ENCODE measurements around the gene FBXW7.

The FBXW7 gene

DNA sequence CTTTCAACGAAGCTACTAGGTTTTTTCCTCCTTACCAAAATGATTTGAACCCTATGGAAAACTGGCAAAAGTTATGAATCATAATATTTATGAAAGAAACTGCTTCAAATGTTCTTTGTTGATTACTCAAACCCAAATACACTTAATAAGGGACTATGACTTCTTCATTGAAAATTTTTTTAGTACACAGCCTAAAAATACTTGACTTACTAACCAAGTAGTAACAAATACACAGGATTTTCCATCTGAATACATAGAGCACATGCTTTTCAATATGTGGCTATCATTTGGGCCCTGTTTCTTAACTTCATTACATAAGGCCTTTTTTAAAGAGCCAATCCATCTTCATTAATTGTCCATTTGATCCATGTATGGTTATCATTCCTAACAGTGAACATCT lies 171.5 kb downstream of the FBXW7 start:
- DNase-seq = no peak

- DNase-seq = no peak
Measured at GRCh38 chr4:152363904-152364303, 172.0 kb downstream of the FBXW7 start.

DNA sequence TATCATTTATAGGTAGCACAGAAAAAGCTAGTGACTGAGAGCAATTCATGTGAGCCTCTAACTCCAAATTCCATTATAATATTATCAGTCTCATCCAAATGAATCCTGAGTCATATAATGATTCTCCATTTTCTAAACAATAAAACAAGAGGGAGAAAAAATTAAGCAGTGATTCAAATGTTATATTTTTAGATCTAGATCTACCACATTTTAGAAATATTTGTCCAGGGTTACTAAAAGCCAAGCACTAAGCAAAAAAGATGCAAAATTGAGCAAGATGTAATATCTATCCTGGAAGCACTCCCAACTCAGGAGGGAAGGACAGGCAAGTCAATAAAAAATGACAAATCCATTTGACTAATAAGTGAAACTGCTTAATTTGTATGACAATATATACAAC lies 172.8 kb downstream of the FBXW7 start:
- DNase-seq = peak; percentile 57

GRCh38 chr4:152360045-152360410 lies 175.9 kb downstream of the FBXW7 start:
- DNase-seq = no peak

- DNase-seq = no peak
Measured at GRCh38 chr4:152359208-152360044, 176.5 kb downstream of the FBXW7 start.

DNA sequence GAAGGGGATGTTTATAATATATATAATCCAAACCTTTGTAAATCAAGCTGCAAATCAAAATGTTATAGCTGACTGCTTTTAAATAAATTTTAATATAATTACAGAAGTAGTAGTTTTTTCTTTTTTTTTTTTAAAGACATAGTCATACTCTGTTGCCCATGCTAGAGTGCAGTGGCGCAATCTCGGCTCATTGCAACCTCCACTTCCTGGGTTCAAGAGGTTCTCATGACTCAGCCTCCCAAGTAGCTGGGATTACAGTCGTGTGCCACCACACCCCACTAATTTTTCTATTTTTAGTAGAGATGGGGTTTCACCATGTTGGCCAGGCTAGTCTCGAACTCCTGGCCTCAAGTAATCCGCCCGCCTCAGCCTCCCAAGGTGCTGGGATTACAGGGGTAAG lies 178.7 kb downstream of the FBXW7 start:
- peak; percentile 43 for DNase-seq

GRCh38 chr4:152356428-152357034 lies 179.4 kb downstream of the FBXW7 start:
- DNase-seq = peak; percentile 53

- DNase-seq = peak; percentile 98
Measured at GRCh38 chr4:152352622-152353116, 183.2 kb downstream of the FBXW7 start.

GRCh38 chr4:152352215-152352614 lies 183.7 kb downstream of the FBXW7 start:
- no peak for DNase-seq

DNA sequence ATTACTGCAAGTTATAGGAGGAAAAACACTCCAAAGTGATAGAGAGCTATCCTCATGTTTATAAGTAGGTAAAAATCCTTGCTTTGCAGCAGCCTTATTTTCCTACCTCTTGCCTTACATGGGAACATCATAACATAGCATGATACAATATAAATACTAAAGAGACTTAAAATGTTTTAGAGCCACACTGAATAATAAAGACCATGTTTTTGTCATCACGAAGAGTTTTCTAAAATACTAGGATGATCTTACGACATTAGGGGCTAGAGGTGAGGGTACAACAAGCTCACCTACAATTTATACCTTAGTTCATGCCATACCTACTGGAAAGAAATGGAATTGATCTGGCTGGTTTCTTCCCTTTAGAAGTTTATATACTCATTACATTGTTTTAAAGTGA lies 184.8 kb downstream of the FBXW7 start:
- DNase-seq = no peak

- no peak for DNase-seq
Measured at GRCh38 chr4:152348670-152349069, 187.2 kb downstream of the FBXW7 start.

DNA sequence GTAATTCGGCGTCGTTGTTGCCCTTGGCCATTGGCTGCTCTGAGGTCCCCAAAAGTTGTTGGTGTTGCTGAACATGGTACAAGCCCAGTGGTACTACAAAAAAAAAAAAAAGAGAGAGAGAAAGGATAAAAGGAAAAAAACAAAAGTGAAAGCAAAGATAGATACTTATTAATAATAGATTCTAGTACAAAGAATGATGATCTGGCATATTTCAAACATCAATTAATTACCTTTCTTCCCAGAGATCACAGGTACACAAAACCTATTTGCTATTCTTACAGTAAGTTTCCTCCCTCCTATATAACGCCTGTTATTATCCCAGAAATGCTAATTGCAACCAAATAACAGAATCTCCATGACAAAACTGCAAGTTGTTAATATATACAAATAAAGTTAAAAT lies 188.9 kb downstream of the FBXW7 start:
- DNase-seq = no peak

- DNase-seq = no peak
Measured at GRCh38 chr4:152346526-152346925, 189.4 kb downstream of the FBXW7 start.

GRCh38 chr4:152344001-152344400 lies 191.9 kb downstream of the FBXW7 start:
- DNase-seq = no peak

DNA sequence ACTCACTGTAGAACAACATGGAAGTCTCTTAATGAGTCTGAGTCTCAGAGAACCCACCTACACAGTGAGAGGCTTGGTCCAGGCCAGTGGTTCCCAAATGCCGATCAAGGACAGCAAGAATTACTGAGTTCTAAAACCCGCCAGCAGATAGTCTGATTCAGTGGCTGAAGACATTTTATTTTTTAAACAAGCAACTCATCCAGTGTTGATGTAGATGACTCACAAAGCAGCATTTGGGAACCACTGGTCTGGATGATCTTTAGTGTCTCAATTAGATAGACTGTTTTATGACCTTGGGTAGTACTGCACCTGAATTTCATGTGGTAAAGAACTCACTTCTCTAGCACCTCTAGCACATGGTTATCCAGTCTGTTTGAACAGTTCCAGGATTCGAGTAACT lies 193.6 kb downstream of the FBXW7 start:
- peak; percentile 21 for DNase-seq

GRCh38 chr4:152340818-152341217 lies 195.1 kb downstream of the FBXW7 start:
- DNase-seq = no peak

GRCh38 chr4:152339576-152339975 lies 196.3 kb downstream of the FBXW7 start:
- DNase-seq = no peak

- DNase-seq = no peak
Measured at GRCh38 chr4:152334931-152335330, 201.0 kb downstream of the FBXW7 start.

DNA sequence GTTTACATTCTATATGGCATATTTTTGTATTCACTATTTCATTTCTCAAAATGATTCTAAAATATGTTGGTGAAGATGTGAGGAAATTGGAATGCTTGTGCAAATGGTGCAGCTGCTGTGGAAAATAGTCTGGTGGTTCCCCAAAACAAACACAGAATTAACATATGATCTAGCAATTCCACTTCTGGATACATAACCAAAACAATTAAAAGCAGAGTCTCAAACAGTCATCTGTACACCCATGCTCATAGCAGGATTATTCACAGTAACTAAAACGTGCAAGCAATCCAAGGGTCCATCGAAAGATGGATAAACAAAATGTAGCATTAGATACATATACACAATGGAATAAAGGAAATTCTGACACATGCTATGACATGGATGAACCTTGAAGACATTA lies 204.8 kb downstream of the FBXW7 start:
- no peak for DNase-seq

DNA sequence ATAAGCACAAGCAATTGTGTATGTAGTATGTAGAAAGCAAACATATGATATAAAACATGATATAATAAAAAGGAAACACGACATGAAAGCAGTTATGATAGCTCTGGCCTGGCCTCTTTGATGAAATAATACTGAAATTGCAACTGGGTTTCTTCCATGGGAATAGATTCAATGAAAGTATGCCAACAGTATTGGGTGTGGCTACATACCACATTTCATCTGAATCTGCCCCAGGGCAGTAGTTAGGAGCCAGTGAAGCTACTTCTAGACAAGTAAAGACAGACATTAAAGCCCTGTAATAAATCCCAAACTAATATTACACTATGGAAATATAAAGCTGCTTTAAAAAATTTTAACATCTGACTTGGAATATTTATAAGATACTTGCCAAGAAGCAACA lies 207.3 kb downstream of the FBXW7 start:
- no peak for DNase-seq

- no peak for DNase-seq
Measured at GRCh38 chr4:152327606-152328453, 208.1 kb downstream of the FBXW7 start.

DNA sequence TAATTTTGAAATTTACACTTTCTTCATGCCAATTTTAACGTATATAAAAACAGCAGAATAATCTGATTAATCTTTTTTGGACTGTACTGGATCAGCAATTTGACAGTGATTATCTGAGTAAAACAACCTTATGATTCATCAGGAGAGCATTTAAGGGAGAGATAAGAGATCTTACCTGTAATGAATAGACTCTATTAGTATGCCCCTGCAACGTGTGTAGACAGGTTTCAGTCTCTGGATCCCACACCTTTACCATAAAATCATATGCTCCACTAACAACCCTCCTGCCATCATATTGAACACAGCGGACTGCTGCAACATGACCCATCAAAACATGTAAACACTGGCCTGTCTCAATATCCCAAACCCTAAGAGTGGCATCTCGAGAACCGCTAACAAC lies 210.1 kb downstream of the FBXW7 start:
- no peak for DNase-seq

DNA sequence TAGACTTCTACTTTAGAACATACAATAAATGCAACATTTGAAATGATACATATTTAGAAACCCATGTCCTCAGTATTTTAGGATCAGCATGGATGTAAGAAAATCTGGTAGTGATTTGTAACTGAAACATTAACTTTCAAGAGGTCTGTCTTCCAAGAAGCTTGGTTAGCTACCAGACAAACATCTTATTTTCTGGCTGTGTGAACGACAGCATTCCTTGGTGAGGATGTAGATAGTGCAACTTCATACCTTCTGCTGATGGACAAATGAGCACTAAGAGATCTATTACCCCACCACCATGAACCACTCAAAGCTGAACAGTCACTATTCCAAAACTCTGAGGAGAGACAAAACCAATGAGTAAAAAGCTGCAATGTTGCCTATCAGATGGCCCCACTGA lies 212.7 kb downstream of the FBXW7 start:
- no peak for DNase-seq

- DNase-seq = no peak
Measured at GRCh38 chr4:152322656-152323055, 213.2 kb downstream of the FBXW7 start.

Data from fibroblast of upper back skin (primary cell).